GM18873 (cell line): ENCODE data around the gene EED.
"Not testable (repeated sequence)": the region's sequence is repeated elsewhere in the genome, so short reads cannot be mapped to it uniquely, and the experiment has no call there.

Experiments
- ATAC-seq: cut with Tn5 transposase; IDR thresholded peaks from one replicate; pipeline ENCODE4 v1.9.1; 2021; ENCODE audit warnings: mild to moderate bottlenecking, moderate library complexity, moderate number of reproducible peaks; ENCODE audit not compliant: unreplicated experiment, low FRiP score

The EED gene

DNA sequence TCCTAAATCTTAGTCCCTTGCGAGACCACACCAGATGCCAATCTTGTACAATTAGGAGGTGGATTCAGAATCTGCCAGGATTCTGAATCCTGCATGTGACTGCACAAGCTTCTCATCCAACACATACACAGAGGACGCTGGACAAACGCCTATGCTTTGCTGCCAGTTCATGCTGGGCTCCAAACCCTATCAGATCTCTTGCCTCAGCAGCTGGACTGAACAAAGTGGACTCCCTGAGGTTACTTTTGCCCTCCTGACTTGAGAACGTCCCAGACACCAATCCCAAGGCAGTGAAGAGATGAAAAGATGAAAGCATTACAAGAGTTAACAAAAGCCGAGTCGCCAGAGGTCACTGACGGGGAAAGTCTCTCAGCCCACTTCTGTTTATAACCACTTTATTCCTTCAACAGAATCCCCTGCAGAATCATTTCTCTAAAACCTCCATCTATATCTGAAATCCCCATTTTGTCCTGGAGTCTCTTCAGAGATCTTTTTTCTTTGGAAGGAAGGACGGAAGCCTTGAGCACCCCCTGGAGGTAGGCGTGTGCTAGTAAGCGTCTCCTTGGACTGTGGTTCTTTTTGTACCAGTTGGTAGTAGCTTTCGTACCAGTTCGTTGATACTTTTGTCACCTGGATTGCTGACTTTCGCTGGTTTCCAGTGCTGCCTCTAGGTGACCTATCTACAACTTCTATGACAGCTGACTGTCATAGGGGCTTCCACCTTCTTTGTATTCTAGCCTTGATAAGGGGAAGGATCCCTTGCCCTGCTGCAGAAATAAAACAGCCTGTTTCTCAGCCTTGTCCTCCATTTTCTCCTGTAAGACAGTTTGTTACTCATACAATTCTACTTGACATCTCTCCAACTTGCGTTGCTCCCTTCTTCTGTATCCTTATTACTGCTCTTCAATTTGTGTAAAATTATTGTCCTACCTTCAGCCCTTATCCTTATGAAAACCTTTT is 26.1 kb upstream of the EED start:
- ATAC-seq = peak; percentile 39

- peak; percentile 68 for ATAC-seq
These were observed 25.0 kb upstream of the EED start for GRCh38 chr11:86219311-86220193.

DNA sequence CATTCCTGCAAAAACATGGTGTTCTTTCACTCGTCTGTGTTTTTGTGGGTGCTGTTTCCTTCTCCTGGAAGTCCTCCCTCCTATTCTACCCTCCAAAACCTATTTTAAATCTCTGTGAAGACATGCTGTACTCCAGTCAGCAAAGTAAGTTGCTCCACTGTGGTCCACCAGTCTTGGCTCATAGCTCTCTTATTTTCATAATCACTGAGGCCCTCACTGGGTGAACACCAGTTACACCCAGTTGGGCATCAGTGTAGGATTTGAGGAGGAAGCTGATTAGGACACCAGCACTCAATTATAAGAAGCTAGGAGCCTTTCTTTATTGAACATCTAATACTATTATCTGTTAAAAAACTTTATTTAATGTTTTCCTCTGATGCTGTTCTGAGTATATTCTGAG is 23.9 kb upstream of the EED start:
- ATAC-seq = no peak

DNA sequence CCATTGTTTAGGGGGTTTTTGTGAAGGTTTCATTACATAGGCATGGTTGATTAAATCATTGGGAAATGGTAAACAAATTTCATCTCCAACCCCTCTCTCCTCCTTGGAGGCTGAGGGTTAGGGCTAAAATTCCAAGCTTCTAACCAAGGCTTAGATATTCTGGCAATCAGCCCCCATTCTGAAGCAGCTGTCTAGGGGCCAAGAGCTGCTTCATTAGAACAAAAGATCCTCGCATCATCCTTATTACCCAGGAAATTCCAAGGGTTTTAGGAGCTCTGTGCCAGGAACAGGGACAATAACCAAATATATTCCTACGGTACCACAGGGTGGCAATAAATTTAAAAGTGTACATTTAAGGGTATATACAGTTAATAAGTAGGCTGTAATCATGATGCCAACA is 22.5 kb upstream of the EED start:
- ATAC-seq = no peak

- not testable (repeated sequence) for ATAC-seq
These were observed 20.0 kb upstream of the EED start for GRCh38 chr11:86224575-86224974.

DNA sequence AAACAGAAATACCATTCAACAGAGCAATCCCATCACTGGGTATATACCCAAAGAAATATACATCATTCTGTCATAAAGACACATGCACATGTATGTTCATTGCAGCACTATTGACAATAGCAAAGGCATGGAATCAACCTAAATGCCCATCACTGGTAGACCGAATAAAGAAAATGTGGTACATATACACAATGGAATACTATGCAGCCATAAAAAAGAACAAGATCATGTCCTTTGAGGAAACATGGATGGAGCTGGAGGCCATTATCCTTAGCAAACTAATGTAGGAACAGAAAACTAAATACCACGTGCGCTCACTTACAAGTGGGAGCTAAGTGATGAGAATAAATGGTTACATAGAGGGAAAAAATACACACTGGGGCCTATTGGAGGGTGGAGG is 19.2 kb upstream of the EED start:
- not testable (repeated sequence) for ATAC-seq

GRCh38 chr11:86228269-86229038 is 16.1 kb upstream of the EED start:
- no peak for ATAC-seq

DNA sequence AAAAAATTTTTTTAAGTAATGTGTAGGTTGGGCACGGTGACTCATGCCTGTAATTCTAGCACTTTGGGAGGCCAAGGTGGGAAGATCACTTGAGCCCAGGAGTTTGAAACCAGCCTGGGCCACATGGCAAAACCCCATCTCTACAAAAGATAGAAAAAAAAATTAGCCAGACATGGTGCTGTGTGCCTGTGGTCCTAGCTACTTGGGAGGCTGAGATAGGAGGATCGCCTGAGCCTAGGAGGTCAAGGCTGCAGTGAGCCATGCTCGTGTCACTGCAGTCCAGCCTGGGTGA is 15.6 kb upstream of the EED start:
- ATAC-seq = not testable (repeated sequence)

DNA sequence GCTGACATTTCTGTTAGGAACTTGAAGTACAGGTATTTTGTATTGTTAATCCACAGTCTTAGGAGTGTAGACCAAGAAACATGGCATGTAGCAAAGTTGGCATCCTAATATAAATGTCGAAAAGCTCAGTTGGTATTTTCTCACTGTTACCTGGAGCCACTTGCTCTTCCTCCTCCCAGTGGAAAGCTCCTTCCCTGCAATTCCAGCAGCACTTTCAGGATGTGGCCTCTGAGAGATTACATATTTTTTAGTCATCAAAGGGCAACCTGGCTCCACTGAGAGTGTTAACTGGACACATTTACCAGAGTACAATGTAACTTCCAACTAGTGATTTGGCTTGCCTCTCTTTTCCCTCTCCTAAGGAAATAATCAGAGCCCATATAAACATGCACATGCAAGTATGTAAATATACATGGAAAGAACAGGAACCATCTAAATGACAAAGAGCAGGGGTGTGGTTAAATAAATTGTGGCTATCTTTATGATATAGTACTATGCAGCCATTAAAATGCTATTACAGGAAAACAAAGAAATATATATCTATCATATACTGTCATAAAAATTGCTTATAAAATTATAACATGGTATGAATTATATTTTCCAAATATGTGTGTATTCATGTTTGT is 14.3 kb upstream of the EED start:
- ATAC-seq = no peak

DNA sequence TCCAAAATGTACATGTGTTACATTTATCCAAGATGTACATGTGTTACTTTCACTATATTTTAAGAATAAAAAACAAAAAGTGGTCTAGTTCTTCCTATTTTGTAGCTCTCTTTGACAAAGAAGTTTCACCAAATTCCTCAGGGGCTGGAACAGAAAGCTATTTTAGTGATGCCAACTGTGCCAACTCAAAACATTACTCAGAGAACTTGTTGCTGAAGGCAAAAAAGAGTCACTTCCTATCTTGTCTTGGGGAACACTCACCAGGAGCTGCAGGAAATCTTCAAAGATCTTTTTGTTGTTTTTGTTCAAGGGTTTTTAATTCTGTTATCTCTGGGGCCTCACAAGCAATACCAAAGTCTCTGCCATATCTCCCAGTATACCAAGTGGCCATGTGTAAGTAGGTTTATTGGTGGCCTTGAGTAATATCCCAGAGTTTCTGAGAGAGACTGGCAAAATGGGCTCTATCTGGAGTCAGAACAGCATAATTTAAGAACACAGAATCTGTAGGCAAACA is 13.6 kb upstream of the EED start:
- no peak for ATAC-seq

GRCh38 chr11:86232556-86232955 is 12.0 kb upstream of the EED start:
- no peak for ATAC-seq

GRCh38 chr11:86234831-86235461 is 9.6 kb upstream of the EED start:
- no peak for ATAC-seq

DNA sequence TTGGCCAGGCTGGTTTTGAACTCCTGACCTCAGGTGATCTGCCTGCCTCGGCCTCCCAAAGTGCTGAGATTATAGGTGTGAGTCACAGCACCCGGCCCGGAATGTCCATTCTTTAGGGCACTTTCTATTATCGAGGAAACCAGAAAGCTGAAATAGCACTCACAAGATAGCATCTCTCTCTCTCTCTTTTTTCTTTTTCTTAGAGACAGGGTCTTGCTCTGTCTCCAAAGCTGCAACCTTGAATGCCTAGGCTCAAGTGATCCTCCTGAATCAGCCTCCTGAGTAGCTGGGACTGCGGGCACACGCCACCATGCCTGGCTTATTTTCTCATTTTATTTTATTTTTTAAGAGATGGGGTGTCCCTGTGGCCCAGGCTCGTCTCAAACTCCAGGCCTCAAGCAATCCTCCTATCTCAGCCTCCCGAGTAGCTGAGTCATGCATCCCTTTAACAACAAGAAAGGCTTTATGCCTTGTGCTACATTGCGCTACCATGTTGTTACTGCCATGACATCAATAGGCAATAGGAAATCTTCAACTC is 7.2 kb upstream of the EED start:
- ATAC-seq = no peak

DNA sequence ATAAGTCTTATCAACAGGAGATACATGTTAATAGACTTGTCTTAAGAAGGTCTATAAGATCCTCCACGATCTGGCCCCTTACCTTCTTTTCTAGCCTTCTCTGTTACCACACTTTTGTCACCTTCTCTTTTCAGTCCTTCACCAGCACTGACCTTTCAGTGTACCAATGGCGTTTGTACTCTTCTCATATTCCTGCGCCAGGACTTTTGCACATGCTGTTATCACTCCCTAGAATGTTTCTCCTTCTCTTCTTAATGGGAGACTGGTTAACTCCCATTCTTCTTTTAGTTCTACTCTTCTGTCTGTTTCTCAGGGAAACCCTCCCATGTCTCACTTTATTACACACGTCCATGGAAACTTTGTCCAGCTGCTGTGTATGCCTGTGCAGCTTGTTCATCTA is 4.4 kb upstream of the EED start:
- no peak for ATAC-seq

GRCh38 chr11:86241956-86242535 is 2.5 kb upstream of the EED start:
- ATAC-seq = no peak

DNA sequence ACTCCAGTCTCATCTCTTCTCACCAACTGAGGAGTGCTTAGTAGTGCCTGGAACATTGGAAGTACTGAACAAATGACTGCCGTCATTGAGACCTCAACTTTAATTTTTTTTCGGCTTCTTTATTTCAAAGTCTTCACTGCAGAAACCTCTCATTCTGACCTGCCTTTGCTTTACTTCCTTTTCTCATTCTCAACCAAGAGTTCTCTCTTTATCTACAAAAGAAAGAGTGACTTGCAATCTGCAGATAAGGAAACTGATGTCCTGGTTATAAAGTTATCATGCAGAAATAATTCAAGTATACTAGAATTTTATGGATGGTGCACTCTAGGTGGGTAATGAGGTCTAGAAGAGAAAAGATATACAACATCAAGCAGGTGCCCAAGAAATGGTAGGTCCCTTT is 1.2 kb upstream of the EED start:
- no peak for ATAC-seq

DNA sequence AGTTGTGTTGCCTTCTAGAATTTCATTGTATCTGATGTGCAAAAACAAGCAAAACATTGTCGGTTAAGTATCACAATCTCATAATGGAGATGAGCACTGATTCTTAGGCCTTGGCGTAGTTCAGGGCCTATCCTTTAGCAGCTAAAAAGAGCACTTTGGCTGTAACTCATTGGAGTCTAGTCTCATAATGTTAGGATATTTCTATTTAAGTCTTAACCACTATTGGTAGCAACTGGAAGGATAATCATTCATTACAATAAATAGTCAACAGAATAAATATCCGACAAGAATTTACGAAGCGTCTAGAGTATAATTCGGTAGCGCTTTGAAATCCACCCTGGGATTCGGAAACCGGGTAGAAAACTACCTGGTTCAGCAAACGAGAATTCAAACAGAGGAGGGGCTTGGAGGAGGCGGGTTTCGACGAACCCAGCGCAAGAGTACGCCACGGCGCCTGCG is 461 bp upstream of the EED start:
- peak; percentile 60 for ATAC-seq

DNA sequence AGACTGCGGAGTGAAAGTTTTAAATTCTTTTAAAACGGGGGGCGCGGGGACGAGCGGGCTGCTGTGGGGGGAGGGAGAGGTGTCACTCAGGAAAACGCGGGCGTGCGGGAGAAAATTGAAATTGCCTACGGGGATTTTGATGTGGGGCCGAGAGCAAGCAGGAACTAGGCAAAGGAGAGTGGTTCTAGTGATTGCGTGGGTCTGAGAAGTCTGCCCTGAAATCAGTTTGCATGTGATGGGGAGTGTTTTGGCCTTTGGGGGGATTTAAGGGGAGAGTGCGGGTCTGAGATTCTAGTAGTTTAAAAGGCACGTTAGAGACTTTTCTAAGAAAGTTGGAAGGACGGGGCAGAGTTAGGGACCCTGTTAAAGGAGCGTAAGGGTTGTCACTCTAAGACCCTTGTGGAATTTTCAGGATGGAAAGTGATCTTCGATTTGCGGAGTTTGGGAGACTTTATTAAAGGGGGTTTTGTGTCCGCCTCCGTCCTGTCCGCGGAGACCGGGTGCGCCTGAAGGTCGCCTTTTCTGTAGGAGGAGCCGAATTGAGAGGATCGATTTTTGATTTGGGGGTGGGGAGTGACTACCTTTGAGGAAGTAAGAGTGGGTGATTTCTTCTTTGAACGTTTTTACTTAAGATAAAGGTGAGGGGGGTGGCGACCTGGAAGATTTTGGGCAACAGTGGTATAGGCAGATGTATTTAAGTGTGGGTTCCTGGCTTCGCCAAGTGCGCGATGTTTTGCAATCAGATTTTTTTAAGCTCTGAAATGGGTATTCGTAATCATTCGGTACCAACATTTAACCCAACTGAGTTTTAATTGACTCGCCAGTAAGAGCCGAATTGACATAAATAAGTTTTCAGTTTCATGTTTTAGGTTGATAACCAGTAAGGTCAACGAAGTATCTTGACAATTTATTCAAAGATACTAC is 1.1 kb downstream of the EED start:
- no peak for ATAC-seq
